Keratinocyte (primary cell): ENCODE data around the gene FABP1. TPM values are rescaled to one million over a fixed set of nuclear protein-coding genes. Genes with fewer than 3 reads are reported as not detected.

Experiments
- DNase-seq: peaks from one replicate; pipeline ENCODE4 v3.0.0-alpha.2; 2011; ENCODE audit warnings: low read depth, missing footprints, low spot score
- FAIRE-seq: peaks from 2 replicates; lab custom pipeline; 2011; peaks lifted over from hg19 to GRCh38; lab: Jason Lieb, UNC
- H2AFZ ChIP-seq: 2 replicates; pipeline ENCODE4 v1.6.0; 2012; ENCODE audit warnings: low read length, control low read depth, inconsistent platforms; ENCODE audit not compliant: control insufficient read depth
- H3K27ac ChIP-seq: 2 replicates; pipeline ENCODE4 v1.5.1; 2011; ENCODE audit warnings: low read length; ENCODE audit not compliant: control insufficient read depth, insufficient read depth
- H3K27me3 ChIP-seq: 3 replicates; pipeline ENCODE4 v1.6.0; 2011; ENCODE audit warnings: low read length; ENCODE audit not compliant: control insufficient read depth, insufficient read depth; ENCODE audit errors: extremely low read depth
- H3K36me3 ChIP-seq, 2 experiments: 2 replicates in 1 of 2; 3 replicates in 1 of 2; pipeline ENCODE4 v1.5.1; 2011; ENCODE audit warnings: low read length in 2 of 2, mild to moderate bottlenecking in 1 of 2; ENCODE audit not compliant: control insufficient read depth in 2 of 2, insufficient read depth in 2 of 2; ENCODE audit errors: extremely low read depth in 1 of 2
- H3K4me1 ChIP-seq: 3 replicates; pipeline ENCODE4 v1.5.1; 2011; ENCODE audit warnings: low read length; ENCODE audit not compliant: control insufficient read depth, insufficient read depth; ENCODE audit errors: extremely low read depth
- H3K4me2 ChIP-seq: 3 replicates; pipeline ENCODE4 v1.6.0; 2011; ENCODE audit warnings: low read depth, low read length; ENCODE audit not compliant: control insufficient read depth, insufficient read depth; ENCODE audit errors: extremely low read depth
- H3K4me3 ChIP-seq, 3 experiments: fragments of 200-600 bp in 1 of 3; sonication (generic) in 1 of 3; 2 replicates in 2 of 3; 3 replicates in 1 of 3; pipeline ENCODE4 v1.5.1; 2011 to 2016; ENCODE audit warnings: low read length in 3 of 3, mild to moderate bottlenecking in 3 of 3, control low read depth in 2 of 3, inconsistent platforms in 1 of 3, low read depth in 1 of 3, mixed read lengths in 1 of 3, mixed run types in 1 of 3, moderate library complexity in 1 of 3; ENCODE audit not compliant: control insufficient read depth in 2 of 3, insufficient read depth in 2 of 3; ENCODE audit errors: extremely low read depth in 1 of 3
- H3K79me2 ChIP-seq: 2 replicates; pipeline ENCODE4 v1.6.0; 2012; ENCODE audit warnings: low read length; ENCODE audit not compliant: control insufficient read depth, insufficient read depth
- H3K9ac ChIP-seq: 3 replicates; pipeline ENCODE4 v1.6.0; 2011; ENCODE audit warnings: low read length; ENCODE audit not compliant: control insufficient read depth, insufficient read depth; ENCODE audit errors: extremely low read depth
- H3K9me1 ChIP-seq: 3 replicates; pipeline ENCODE4 v1.6.0; 2011; ENCODE audit warnings: low read length; ENCODE audit not compliant: control insufficient read depth, insufficient read depth; ENCODE audit errors: extremely low read depth
- H3K9me3 ChIP-seq: 2 replicates; pipeline ENCODE4 v1.5.1; 2012; ENCODE audit warnings: low read depth, low read length; ENCODE audit not compliant: control insufficient read depth
- H4K20me1 ChIP-seq: 3 replicates; pipeline ENCODE4 v1.6.0; 2011; ENCODE audit warnings: low read length; ENCODE audit not compliant: control insufficient read depth, insufficient read depth; ENCODE audit errors: extremely low read depth
- CTCF ChIP-seq, 3 experiments: IDR thresholded peaks in 1 of 3; conservative IDR thresholded peaks in 1 of 3; optimal IDR thresholded peaks in 1 of 3; 2 replicates in 2 of 3; 3 replicates in 1 of 3; pipeline versions ENCODE3 to v1.5.1; 2011; ENCODE audit warnings: low read length in 3 of 3, mild to moderate bottlenecking in 3 of 3, moderate library complexity in 2 of 3, control low read depth in 1 of 3, inconsistent platforms in 1 of 3; ENCODE audit not compliant: insufficient read depth in 2 of 3; ENCODE audit errors: extremely low read depth in 1 of 3
- EZH2 ChIP-seq: IDR thresholded peaks from one replicate; pipeline ENCODE4 v1.6.1; 2012; ENCODE audit warnings: inconsistent platforms, mild to moderate bottlenecking, low read length, moderate library complexity
- dilution Hi-C: fragments of 300-500 bp; cut with MboI; formaldehyde crosslinking; loops from one replicate; pipeline ENCODE4 v1.7.0; 2020; ENCODE audit warnings: low sequenced_read_pairs; ENCODE audit not compliant: extremely low pct_ligation_motif_present
- polyA plus RNA-seq, 5 experiments: library from polyadenylated mRNA; depleted of rRNA in 3 of 5; stranded (reverse) in 3 of 5; stranded (forward) in 1 of 5; unstranded in 1 of 5; fragments of >200 nt; gene quantifications; 1 replicate in 1 of 5; 2 replicates in 3 of 5; 3 replicates in 1 of 5; pipeline versions ENCODE4 v1.2.1 to v1.2.3, GENCODE V29; 2011 to 2012; ENCODE audit warnings: missing spikeins in 2 of 5, low read depth in 1 of 5, low replicate concordance in 1 of 5

Gene FABP1
- polyA plus RNA-seq, 1 donor (not counting 4 experiments of a cell fraction or from before 2014, with no cell fraction given): not detected

DNA sequence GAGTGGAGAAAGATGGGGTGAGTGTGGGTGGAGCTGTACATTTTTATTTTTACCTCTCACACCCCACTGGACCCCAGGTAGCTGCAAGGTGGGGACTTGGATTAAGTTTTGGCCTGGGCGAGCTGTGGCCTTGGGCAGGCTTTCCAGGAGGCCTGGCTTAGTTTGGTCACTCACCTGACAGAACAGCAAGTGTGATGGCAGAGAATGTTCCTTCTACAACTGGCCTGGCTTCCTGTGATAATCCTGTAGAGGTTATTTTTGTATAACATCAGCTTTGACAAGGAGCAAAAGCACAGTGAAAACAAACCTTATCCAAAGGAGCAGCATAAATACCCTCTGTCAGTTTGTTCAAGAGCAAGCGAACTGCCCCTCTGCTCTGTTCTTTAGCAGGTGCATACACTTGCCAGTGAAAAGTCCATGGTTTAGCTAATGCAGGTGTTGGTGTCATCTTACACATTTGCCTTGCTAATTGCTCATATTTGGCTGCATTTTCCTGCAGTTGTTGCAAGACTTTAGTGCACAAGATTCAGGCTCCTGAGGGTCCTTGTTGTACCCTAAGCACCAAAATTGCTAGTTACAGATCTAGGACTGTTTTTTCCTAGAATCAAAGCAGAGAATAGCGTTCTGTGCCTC is 48.6 kb upstream of the FABP1 start:
- H3K9me1 ChIP-seq: no peaks in the 10 kb centered on the region
- no peak for FAIRE-seq
- no peak overlapping the region for H3K9ac ChIP-seq
- no peak overlapping the region for H3K4me3 ChIP-seq
- no peak overlapping the region for H3K4me2 ChIP-seq
- TF ChIP-seq CTCF (optimal IDR thresholded peaks at IDR 0.05 in 1 of 3, IDR thresholded peaks at IDR 0.05 in 1 of 3, conservative IDR thresholded peaks at IDR 0.05 in 1 of 3; ENCODE audit: extremely low read depth in 1 of 3, insufficient read depth in 2 of 3, low read length in 3 of 3) (no peak), EZH2 (no peak)
- H3K4me1 ChIP-seq: peaks cover 13% of the 10 kb centered on the region
- no peaks in the 10 kb centered on the region for H3K36me3 ChIP-seq
- no peaks in the 10 kb centered on the region for H3K79me2 ChIP-seq
- no peak overlapping the region for H2AFZ ChIP-seq
- dilution Hi-C loops: no loop called here
- H3K27me3 ChIP-seq: no peaks in the 10 kb centered on the region
- no peaks in the 10 kb centered on the region for H4K20me1 ChIP-seq
- no peak for DNase-seq
- H3K9me3 ChIP-seq: no peaks in the 10 kb centered on the region
- H3K27ac ChIP-seq: no peak overlapping the region

- H3K27me3 ChIP-seq: no peaks in the 10 kb centered on the region
- no peak overlapping the region for H3K4me3 ChIP-seq
- no peaks in the 10 kb centered on the region for H3K9me3 ChIP-seq
- no peaks in the 10 kb centered on the region for H3K36me3 ChIP-seq
- no peaks in the 10 kb centered on the region for H3K79me2 ChIP-seq
- H3K9me1 ChIP-seq: no peaks in the 10 kb centered on the region
- dilution Hi-C loops: no loop called here
- peaks cover 9% of the 10 kb centered on the region for H3K4me1 ChIP-seq
- FAIRE-seq (no peak), DNase-seq (no peak)
- no peak overlapping the region for H2AFZ ChIP-seq
- H4K20me1 ChIP-seq: no peaks in the 10 kb centered on the region
- H3K9ac ChIP-seq: no peak overlapping the region
- TF ChIP-seq CTCF (optimal IDR thresholded peaks at IDR 0.05 in 1 of 3, IDR thresholded peaks at IDR 0.05 in 1 of 3, conservative IDR thresholded peaks at IDR 0.05 in 1 of 3; ENCODE audit: extremely low read depth in 1 of 3, insufficient read depth in 2 of 3, low read length in 3 of 3) (no peak), EZH2 (no peak)
- no peak overlapping the region for H3K4me2 ChIP-seq
- H3K27ac ChIP-seq: no peak overlapping the region
Observed at GRCh38 chr2:88172882-88173281, 45.0 kb upstream of the FABP1 start.
